Measurements from ENCODE around the gene DCDC2C. TPM values are rescaled to one million over a fixed set of nuclear protein-coding genes. Genes with fewer than 3 reads are reported as not detected.

The DCDC2C gene
- polyA plus RNA-seq, 3 donors, result not detected

DNA sequence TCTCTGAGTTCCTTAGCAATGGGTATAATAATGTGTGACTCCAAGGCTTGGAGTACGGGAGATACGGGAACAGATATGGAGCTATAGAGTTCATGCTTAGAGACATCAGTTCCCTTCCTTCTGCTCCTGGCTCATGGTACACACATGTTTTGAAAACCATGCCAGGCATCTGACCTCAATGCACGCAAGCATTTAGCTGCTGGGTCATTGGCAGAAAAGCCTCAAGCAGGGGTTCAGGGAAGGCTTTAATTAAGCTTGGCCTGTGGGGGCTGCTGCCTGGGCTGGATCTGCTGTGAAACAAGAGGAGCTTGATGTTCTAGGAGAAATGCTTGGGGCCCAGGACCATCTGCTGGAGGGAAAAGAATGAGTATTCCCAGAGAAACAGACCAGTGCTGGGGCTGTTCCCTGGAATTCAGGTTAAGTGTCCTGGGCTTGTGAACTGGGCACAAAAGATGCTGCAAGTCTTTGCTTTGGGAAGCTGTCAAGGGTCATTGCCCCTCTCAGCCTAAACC is 42.2 kb upstream of the DCDC2C start:
- H3K27me3 Mint-ChIP-seq (ENCODE audit: low read depth in 3 of 3), result peaks cover 3 to 8% (median 5%) of the 10 kb centered on the region in 3 donors
- H3K4me1 ChIP-seq (ENCODE audit: control insufficient read depth in 1 of 2, insufficient read depth in 2 of 2, low read length in 2 of 2), result no peaks in the 10 kb centered on the region
- H3K4me1 Mint-ChIP-seq, result no peaks in the 10 kb centered on the region
- no peak overlapping the region for H3K9ac ChIP-seq (ENCODE audit: insufficient read depth, low read length, poor library complexity, severe bottlenecking)
- H3K27me3 ChIP-seq (ENCODE audit: control insufficient read depth in 2 of 2, insufficient read depth in 2 of 2, low read length in 2 of 2), result no peaks in the 10 kb centered on the region
- TF ChIP-seq, protein P1, sequence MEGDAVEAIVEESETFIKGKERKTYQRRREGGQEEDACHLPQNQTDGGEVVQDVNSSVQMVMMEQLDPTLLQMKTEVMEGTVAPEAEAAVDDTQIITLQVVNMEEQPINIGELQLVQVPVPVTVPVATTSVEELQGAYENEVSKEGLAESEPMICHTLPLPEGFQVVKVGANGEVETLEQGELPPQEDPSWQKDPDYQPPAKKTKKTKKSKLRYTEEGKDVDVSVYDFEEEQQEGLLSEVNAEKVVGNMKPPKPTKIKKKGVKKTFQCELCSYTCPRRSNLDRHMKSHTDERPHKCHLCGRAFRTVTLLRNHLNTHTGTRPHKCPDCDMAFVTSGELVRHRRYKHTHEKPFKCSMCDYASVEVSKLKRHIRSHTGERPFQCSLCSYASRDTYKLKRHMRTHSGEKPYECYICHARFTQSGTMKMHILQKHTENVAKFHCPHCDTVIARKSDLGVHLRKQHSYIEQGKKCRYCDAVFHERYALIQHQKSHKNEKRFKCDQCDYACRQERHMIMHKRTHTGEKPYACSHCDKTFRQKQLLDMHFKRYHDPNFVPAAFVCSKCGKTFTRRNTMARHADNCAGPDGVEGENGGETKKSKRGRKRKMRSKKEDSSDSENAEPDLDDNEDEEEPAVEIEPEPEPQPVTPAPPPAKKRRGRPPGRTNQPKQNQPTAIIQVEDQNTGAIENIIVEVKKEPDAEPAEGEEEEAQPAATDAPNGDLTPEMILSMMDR (IDR thresholded peaks at IDR 0.05), result no peak
- H3K4me3 ChIP-seq (replicated peaks in 1 of 3; ENCODE audit: low read depth in 2 of 3, low read length in 3 of 3), result no peak overlapping the region
- H3K4me2 ChIP-seq (replicated peaks; ENCODE audit: extremely low read depth, low read length, poor library complexity, severe bottlenecking), result no peak overlapping the region
- H2AFZ ChIP-seq (ENCODE audit: insufficient read depth, low read depth, low read length, poor library complexity, severe bottlenecking), result no peak overlapping the region
- no peak overlapping the region for H3K4me3 Mint-ChIP-seq
- H3K27ac Mint-ChIP-seq, result no peak overlapping the region
- no peaks in the 10 kb centered on the region for H3K36me3 Mint-ChIP-seq
- H3K36me3 ChIP-seq (replicated peaks in 1 of 2; ENCODE audit: control insufficient read depth in 1 of 2, insufficient read depth in 2 of 2, low read length in 2 of 2), result no peaks in the 10 kb centered on the region
- H3K9me3 Mint-ChIP-seq, result peaks cover 0 to 6% (median 0%) of the 10 kb centered on the region in 7 donors
- H4K20me1 ChIP-seq (ENCODE audit: insufficient read depth, low read length), result no peaks in the 10 kb centered on the region
- H3K79me2 ChIP-seq (ENCODE audit: insufficient read depth, low read length), result no peaks in the 10 kb centered on the region
- intact Hi-C loops (cut with micrococcal nuclease), result no loop called here
- 92% methylated on average over 2 of the region's 3 CpGs for WGBS (ENCODE audit: insufficient coverage)
- no peaks in the 10 kb centered on the region for H3K9me3 ChIP-seq (replicated peaks in 1 of 2; ENCODE audit: control insufficient read depth in 1 of 2, insufficient read depth in 1 of 2, low read length in 2 of 2)
- H3K27ac ChIP-seq (ENCODE audit: low read depth in 1 of 2, low read length in 2 of 2), result no peak overlapping the region
- DNase-seq, result no peak

DNA sequence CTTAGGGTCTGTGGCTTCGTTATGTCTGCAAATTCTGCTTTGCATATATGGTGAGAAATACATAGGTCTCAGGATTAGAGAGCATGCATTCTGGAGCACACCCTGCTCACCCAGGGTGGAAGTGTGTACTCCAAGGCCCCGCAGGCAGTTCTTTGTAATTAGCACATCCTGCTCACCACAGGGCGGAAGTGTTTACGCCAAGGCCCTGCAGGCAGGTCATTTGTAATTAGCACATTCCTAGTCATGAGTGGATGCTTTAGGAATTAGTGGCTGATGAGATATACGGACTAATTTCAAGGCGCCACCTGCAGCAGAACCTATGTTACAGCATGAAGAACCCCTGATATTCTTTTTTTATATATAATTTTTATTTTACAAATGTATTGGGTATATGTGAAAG is 41.1 kb upstream of the DCDC2C start:
- Histone ChIP-seq H3K4me3 (replicated peaks in 1 of 3; ENCODE audit: low read depth in 2 of 3, low read length in 3 of 3) (no peak overlapping the region), H3K27ac (ENCODE audit: low read depth in 1 of 2, low read length in 2 of 2) (no peak overlapping the region), H3K36me3 (replicated peaks in 1 of 2; ENCODE audit: control insufficient read depth in 1 of 2, insufficient read depth in 2 of 2, low read length in 2 of 2) (no peaks in the 10 kb centered on the region), H3K79me2 (ENCODE audit: insufficient read depth, low read length) (no peaks in the 10 kb centered on the region), H3K9ac (ENCODE audit: insufficient read depth, low read length, poor library complexity, severe bottlenecking) (no peak overlapping the region), H3K9me3 (replicated peaks in 1 of 2; ENCODE audit: control insufficient read depth in 1 of 2, insufficient read depth in 1 of 2, low read length in 2 of 2) (no peaks in the 10 kb centered on the region), H3K27me3 (ENCODE audit: control insufficient read depth in 2 of 2, insufficient read depth in 2 of 2, low read length in 2 of 2) (no peaks in the 10 kb centered on the region), H3K4me2 (replicated peaks; ENCODE audit: extremely low read depth, low read length, poor library complexity, severe bottlenecking) (no peak overlapping the region), H2AFZ (ENCODE audit: insufficient read depth, low read depth, low read length, poor library complexity, severe bottlenecking) (no peak overlapping the region), H3K4me1 (ENCODE audit: control insufficient read depth in 1 of 2, insufficient read depth in 2 of 2, low read length in 2 of 2) (no peaks in the 10 kb centered on the region), H4K20me1 (ENCODE audit: insufficient read depth, low read length) (no peaks in the 10 kb centered on the region)
- Mint-ChIP-seq H3K27me3 (ENCODE audit: low read depth in 3 of 3) (peaks cover 3 to 5% (median 4%) of the 10 kb centered on the region in 3 donors), H3K4me3 (no peak overlapping the region), H3K4me1 (no peaks in the 10 kb centered on the region), H3K9me3 (peaks cover 0 to 4% (median 0%) of the 10 kb centered on the region in 7 donors), H3K36me3 (no peaks in the 10 kb centered on the region), H3K27ac (no peak overlapping the region)
- DNase-seq, result no peak
- WGBS (ENCODE audit: insufficient coverage), result 83% methylated on average over 2 of the region's 6 CpGs
- TF ChIP-seq, protein P1 (IDR thresholded peaks at IDR 0.05), result no peak
- intact Hi-C loops (cut with micrococcal nuclease), result no loop called here

Data from CD14-positive monocyte (primary cell).